Non-pigmented ciliary epithelial cell (primary cell): ENCODE results near the gene CXXC5.

ENCODE experiments used
- DNase-seq: peaks from one replicate; pipeline ENCODE4 v3.0.0-alpha.2; 2010; ENCODE audit warnings: low read depth

CXXC5 gene

DNA sequence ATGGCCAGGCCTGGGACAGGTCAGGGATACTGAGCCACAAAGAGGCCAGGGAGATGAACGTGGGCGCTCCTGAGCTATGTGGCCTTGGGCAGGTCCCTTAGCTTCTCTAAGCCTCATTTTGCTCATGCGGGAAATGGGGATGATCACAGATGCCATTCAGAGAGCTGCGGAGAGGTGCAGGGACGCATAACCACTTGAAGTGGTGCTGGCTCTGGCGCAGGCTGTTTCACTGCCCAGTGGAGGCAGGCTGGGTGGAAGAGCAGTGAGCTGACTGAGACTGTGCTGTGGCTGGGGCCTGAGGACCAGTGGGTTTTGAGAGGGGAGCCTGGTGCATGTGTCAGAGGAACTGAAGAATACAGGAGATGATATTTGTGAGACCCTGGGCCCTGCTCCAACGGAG lies 18.4 kb downstream of the CXXC5 start:
- no peak for DNase-seq

DNA sequence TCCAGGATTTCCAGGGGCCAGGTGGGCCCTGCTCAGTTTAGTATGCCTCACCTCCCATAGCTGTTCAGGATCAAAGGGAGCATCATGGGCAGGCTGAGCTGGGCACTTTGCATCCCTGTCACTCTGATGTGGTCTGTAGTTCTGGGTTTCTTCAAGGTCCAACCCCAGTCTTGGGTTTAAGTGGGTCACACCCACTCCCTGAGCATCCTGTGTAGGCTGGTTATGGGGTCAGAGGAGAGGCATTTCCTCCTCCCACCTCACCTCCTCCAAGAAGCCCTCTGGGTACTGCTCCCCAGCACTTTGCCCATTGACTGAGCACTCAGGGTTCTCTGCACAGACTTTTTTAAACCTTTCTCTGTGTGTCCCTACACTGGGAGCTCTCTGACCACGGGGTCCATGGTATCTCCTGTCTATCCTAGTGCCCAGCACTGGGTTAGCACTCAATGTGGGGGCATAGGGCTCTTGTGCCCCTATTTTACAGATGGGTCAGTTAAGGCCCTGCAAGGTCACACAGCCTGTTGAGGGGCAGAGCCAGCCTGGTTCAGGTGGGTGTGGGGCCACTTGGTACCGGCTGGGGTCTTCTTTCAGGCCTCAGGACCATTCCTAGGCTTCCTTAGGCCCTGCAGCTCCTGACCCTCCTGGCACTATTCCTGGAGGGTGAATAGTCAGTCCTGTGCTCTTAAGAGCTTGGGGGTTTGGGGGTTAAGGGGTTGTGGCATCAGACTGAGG lies 19.0 kb downstream of the CXXC5 start:
- no peak for DNase-seq

DNA sequence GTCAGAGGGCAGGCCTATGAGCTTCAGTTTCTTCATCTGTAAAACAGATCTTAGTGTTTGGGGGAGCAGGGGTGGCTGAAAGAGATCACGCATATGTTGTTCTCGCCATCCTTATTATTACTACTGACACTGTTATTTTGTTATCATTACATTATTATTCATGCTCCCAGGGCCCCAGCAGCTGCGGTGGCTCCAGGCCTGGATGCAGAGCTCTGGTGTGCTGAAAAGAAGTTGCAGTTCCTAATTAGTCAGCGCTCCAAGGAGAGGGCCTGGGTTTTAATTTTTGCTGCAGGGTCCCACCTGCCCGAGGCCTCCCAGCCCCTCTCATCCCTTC lies 19.5 kb downstream of the CXXC5 start:
- DNase-seq, result no peak

DNA sequence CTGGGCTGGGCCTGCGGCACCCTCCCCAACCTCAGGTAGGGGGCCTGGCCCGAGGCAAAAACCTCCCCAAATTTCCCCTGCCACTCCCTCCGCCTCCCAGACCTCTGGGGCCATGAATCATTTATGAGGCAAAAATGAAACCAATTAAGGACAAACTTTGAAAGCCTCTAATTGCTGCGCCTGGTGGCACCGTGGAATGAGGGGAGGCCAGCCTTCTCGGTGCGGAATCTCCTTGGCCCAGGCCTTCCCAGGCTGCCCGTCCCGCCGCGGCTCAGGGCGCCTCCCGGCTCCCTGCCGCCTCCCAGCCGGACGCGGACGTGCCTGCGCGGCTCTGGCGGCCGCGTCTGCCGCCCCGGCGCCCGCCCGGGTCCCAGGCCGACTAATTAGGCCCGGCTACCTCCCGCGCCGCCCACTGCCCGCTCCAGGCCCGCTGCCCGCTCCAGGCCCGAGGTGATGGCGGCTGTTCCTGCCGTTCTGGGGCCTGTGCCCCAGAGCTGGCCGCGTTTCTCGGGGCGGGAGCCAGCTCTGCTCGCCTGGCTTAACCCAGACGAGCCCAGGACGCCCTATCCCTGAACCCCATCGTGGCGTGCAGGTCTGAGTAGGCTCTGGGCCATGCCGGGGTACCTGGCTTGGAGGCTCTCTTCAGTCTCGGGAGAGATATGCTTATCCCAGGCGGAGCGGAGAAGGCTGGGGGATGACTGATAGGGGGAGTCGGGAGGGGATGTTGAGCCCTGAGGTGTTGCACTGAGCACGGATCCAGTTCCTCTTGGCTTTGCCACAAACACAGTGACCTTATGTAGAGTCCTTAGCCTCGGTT lies 20.1 kb downstream of the CXXC5 start:
- DNase-seq, result no peak

DNA sequence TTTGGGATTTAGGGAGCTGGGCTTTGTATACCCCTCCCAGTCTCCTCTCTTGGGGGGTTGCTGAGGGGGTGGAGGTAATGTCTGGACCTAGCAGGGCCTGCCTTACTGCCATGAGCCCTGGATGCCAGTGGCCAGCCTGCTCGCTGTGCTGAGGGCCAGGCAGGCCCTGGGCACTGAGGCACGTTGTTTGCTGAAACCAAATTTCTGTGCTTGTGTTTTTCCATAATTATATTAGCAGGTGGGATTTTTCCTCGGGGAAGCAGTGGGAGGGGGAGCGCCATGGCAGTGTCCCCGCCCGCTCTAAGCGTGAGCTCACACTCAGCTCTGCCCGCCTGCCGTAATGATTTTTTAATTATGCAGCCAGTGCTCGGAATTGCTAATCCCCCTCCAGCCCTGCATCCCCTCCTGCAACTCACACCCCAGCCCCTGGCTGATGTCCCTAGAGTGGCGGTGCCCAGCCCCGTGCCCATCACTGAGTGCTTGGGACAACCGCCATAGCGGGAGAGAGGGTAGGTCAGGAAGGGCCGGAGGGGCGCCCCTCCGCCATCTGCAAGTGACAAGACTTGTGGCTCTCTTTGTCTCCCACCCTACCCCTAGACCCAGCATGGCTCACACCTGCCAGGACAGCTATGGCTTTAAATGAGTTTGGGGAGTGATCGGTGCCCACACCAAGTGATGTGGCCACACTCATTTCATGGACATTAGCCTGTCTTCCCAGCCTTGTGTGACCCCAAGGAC lies 20.9 kb downstream of the CXXC5 start:
- no peak for DNase-seq

DNA sequence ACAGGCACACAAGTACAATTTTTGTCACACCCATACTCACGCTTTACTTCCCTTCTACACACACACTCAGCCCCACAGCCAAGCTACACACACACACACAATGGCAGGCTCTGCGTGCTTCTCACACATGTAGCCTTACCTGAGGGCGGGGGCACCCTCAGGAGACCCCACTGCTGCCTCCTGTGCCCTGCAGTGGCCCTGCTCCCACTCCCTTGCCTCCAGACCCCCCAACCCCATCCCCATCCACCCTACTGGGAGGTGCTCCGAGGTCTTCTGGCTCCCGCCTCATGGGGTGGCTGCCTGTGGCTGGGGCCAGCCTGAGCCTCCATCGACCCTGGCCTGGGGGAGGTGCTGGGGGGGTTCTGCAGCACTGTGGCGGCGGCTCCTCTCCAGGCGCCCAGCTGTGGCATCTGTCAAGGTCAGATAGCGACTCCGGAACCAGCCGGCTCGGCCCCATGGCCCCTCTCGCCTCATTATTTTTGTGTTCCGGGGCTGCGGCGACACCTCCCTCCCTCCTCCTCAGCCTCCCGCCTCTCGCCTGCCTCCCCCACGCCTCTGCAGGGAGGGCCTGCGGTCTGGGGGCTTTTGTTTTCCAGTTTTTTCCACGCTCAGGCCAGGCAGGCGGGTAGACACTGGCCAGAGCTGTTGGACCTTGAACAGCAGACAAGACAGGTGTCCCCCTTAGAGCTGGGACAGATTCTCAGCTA lies 21.7 kb downstream of the CXXC5 start:
- DNase-seq, result no peak

DNA sequence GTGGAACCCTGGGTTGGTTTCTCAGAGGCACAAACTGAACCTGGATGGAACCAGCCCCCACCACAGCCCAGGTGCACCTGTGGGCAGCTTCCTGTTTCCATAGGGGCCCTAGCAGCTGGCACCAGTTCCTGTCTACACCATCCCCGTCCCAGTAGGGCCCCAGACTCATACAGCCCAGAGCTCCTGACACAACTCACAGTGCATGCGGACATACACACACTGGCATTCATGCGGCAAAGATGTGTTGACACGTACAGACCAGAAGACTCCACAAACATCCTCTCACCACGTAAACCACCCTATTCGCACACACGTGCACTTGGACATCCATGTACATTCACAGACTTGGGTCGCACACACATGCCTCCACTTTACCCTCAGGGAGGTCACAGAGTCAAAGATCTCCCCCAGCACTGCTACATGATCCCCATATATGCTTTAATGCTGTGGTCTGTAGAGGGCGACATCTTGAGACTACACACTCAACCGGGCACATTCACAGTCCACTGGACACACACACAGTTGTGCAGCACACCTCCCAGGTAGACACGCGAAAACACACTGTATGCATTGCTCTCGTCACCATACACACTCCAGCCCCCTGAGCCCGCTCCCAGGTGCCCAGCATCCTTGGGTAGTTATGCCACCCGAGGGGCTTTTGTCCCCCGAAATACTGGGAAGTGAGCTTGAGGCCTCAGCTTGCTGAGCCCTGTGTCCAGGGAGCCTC lies 22.4 kb downstream of the CXXC5 start:
- no peak for DNase-seq

DNA sequence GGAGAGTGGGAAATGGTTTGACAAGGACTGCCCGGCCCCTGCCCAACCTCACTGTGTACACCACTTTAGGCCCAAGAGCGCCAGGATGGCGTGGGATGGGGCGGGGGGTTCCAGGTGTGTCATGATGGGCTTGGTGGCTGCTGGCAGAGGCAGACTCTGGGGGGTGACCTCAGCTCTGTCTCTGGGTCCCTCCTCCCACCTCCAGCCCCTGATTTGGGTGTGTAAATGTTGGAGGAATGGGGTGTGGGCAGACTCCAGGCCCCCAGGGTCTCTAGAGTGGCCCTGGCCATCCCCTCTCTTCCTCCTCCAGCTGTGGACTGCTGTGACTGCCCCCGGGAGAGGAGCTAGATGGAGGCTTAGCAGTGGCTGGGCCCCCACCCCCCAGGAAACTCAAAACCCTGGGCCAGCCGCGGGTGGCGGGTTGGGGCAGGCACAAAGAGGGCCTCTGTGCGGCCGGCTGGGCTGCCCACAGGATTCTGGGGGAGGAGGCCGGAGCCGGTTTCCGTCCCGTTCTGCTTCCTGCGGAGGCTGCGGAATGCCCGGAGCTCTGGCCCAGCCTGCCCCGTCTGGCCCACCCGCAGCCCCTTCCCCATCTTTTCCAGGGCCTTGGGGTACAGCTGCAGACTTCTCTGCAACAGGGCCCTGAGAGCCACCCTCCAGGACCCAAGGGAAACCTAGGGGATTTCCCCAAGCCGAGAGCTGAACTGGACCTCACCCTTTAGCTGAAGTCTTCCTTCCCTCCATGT lies 23.1 kb downstream of the CXXC5 start:
- no peak for DNase-seq

DNA sequence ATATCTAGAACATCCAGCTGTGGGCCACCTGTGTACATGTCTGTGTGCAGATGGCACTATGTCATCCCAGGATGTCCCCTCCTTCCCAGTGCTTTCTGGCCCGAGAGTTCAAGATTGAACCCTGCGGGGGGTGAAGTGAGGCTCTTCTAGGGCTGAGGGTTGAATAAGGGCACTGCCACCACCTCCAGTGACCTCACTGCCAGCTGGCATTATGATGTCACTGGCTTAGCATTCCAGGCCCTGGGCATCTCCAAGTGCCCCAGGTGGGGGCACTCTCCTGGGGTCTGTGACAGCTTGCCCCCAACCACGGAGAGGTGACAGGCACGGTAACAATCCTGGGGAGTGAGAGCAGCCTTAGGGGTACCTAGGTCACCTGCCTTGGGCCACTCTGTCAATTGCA lies 27.1 kb downstream of the CXXC5 start:
- DNase-seq, result no peak

DNA sequence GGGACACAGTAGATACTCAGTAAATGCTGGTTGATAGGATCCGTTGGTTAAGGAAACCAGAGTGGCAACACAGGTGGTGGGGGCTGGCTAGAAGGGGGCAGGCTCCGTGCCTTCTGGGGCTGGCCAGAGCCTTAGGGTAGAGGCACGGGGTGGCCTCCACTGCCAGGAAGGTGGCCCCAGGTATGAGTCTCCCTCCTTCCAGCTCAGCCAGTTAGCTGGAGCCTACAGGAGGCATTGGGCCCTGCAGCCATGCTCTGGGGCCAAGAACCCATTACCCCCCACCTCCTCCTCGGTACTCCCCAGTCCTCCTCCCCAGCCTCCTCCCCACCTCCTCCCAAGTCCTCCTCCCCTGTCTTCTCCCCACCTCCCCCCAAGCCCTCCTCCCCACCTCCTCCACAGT lies 27.7 kb downstream of the CXXC5 start:
- DNase-seq, result no peak

DNA sequence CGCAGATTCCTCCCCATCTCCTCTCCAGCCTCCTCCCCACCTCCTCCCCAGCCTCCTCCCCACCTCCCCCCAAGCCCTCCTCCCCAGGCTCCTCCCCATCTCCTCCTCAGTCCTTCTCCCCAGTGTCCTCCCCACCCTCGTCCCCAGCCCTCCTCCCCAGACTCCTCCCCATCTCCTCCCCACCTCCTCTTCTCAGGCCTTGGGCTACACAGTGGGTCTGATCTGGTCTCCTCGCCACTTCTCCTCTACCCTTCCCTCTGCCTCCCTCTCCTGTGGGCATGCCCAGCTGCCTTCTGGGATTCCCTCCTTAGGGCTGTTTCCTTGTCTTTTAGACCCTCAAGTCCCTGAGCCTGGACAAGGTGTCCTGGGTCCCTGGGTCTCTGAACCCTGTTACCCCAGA lies 28.3 kb downstream of the CXXC5 start:
- DNase-seq, result no peak

DNA sequence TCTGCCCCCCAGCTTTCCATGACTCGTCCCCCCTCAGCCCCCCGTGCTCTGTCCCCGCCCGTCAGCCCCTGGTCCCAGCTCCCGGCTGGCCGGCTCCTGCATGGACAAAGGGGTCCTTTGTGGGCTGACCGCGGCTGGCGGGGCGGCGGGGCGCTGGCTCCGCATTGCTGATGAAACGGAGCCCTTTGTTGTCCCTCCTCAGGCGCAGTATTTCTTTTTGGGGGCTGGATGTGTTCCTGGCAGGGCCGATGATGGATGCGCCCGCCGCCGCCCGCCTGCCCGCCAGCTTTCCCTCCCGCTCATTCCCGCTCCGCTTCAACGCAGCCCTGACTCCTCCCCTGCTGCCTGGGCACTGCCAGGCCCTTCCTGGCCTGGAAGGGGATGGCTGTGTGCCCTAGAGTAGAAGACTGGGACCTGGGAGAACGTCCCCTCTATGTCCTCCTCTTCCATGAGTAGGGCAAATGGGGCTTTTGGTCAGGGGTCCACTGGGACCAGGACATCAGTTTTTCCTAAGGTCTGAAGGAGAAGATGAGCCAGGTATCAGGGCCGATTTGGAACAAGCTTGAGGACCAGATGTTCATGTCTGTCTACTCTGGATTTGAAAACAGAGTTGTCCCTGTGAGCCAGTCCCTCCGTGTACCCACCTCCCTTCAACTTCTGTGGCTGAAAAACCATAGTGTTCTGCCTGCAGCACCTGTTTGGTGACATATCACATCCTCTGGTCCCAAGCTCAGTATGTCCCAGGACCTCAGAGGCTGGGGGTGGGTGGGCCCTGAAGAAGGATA lies 29.0 kb downstream of the CXXC5 start:
- no peak for DNase-seq

DNA sequence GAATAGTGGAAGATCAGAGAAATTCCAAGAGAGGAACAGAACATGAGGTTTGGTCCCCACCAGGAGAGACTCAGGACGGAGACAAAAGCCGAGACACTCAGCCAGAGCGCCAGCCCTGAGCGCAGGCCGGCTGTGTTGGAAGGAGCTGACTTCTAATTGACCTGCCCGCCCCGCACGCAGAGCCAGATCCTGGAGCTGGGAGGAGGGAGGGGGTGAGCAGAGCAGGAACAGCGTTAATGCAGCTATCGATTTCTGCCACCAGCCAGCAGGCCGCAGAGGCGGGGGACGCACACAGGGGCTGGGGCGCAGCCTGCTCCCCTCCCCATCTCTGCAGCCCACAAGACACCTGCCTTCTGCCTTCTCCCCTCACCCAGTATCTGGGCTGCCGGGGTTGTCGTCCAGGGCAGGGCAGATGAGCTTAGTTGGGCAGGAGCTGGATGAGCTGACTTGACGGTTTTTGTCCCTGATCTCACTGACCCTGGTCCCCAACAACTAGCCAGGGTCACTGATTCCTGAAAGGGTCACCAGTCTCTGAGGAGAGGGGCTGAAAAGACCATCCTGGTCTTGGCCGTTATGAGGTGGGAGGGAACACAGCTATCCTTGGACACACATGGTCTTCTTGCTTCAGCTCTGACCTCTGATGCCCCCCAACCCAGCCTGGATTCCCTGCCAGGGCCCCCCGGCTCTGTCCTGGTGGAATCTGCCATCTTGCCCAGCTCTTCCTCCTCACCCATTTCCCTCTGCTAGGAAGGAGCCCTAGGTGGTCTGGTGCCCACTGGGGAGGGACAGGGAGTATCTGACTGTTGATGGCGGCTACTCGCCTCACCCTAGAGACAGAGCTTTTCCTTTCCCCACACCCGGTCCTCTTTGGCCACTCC lies 29.8 kb downstream of the CXXC5 start:
- no peak for DNase-seq

DNA sequence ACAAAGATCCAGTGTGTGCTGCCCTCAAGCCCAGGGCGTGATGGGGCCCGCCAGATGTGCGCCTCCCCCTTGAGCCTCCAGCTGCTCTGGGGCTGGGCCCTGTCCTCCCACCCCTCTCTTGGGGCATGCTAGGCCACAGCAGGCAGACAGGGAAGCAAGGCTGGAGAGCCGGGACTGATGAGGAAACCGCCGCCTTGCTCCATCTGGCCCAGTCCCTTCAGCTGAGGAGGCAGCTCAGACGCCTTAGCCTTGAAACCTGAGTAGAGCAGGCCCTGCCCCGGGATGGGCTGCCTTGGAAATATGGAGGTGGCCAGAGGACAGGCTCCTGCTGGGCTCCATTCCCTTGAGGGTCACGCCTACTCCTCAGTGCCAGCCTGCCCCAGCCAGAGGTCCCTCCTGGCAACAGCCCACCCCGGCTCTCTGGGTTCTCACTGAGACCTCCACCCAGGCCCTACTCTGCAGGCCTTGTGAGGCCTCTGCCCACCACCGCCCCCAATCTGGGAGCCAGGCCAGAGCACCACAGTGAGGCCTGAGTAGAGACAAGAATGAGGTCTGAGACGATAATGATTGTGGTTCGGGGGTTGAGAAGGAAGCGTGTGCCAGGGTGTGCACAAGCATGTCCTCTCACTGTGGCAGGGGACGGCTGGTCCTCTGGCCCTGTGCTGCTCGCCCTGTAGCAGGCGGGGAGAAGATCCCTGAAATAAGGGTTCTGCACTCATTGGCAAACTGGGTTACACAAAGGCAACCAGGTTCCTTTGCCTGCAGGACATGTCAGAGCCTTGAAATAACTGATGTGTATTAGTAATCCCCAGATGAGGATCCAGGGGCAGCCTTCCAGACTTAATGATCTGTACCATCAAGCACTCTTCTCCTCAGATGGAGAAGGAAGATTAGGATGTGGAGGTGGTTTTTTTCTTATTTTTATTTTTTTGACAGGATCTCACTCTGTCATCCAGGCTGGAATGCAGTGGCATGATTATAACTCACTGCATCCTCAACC lies 30.9 kb downstream of the CXXC5 start:
- DNase-seq, result no peak

DNA sequence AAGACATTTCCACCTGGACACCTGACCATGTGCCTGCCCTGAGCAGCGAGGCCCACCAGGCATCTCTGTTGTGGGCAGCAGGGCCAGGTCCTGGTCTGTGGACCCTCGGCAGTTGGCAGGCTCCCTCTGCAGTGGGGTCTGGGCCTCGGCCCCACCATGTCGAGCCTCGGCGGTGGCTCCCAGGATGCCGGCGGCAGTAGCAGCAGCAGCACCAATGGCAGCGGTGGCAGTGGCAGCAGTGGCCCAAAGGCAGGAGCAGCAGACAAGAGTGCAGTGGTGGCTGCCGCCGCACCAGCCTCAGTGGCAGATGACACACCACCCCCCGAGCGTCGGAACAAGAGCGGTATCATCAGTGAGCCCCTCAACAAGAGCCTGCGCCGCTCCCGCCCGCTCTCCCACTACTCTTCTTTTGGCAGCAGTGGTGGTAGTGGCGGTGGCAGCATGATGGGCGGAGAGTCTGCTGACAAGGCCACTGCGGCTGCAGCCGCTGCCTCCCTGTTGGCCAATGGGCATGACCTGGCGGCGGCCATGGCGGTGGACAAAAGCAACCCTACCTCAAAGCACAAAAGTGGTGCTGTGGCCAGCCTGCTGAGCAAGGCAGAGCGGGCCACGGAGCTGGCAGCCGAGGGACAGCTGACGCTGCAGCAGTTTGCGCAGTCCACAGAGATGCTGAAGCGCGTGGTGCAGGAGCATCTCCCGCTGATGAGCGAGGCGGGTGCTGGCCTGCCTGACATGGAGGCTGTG lies 32.4 kb downstream of the CXXC5 start:
- no peak for DNase-seq

DNA sequence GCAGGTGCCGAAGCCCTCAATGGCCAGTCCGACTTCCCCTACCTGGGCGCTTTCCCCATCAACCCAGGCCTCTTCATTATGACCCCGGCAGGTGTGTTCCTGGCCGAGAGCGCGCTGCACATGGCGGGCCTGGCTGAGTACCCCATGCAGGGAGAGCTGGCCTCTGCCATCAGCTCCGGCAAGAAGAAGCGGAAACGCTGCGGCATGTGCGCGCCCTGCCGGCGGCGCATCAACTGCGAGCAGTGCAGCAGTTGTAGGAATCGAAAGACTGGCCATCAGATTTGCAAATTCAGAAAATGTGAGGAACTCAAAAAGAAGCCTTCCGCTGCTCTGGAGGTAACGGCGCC lies 32.9 kb downstream of the CXXC5 start:
- no peak for DNase-seq

DNA sequence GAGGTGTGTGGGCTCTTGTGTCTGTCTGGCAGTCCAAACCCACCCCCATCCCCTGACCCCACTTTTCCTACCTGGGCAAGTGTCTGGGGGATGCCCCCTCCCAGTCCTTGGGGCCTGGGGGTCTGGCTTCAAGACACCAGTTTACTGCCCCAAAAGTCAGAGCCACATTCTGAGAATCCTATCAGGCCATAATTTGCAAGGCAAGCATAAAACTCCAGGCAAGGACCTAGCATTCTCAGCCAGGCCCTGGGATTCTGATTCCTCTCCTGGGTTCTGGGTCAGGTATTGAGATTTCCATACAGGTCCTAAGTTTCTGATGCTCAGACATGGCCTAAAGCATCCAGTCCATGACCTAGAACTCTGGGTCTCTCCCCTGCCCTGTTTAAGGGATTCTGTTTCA lies 33.3 kb downstream of the CXXC5 start:
- no peak for DNase-seq
